Myocyte (in vitro differentiated cells): ENCODE results near the gene PTGES3. TPM values are rescaled to one million over a fixed set of nuclear protein-coding genes. Genes with fewer than 3 reads are reported as not detected.
"Not testable (repeated sequence)": the region's sequence is repeated elsewhere in the genome, so short reads cannot be mapped to it uniquely, and the experiment has no call there.

Experiments used
- DNase-seq: peaks from one replicate; pipeline ENCODE4 v3.0.0-alpha.2; 2012; ENCODE audit warnings: low read depth
- polyA plus RNA-seq: library from polyadenylated mRNA; unstranded; fragments of >200 nt; gene quantifications from one replicate; pipeline ENCODE4 v1.2.1, GENCODE V29; 2012; ENCODE audit warnings: missing spikeins
- total RNA-seq: library from RNA; depleted of rRNA; stranded (reverse); fragments of >200 nt; gene quantifications from 2 replicates; pipeline ENCODE4 v1.2.3, GENCODE V29; 2014

The PTGES3 gene, protein sequence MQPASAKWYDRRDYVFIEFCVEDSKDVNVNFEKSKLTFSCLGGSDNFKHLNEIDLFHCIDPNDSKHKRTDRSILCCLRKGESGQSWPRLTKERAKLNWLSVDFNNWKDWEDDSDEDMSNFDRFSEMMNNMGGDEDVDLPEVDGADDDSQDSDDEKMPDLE
- total RNA-seq: 73.5 and 82.2 TPM in 2 replicates
- polyA plus RNA-seq: 109 TPM

GRCh38 chr12:56688129-56688845 is at the start of gene PTGES3:
TSS of gene PTGES3 (minus strand) at chr12:56688284. CDS start at chr12:56687999, 285 bp downstream.
- DNase-seq: peak; percentile 98

GRCh38 chr12:56728139-56728861 is 40.2 kb upstream of the PTGES3 start:
- no peak for DNase-seq

- not testable (repeated sequence) for DNase-seq
These were observed 38.2 kb upstream of the PTGES3 start for GRCh38 chr12:56726196-56726675.

- no peak for DNase-seq
These were observed 37.6 kb upstream of the PTGES3 start for GRCh38 chr12:56725723-56726102.

GRCh38 chr12:56724972-56725722 is 37.1 kb upstream of the PTGES3 start, which contains the start of gene NACA:
TSS of gene NACA (minus strand) at chr12:56725299. CDS start at chr12:56724521, 778 bp downstream.
- peak; percentile 99 for DNase-seq

- DNase-seq: no peak
These were observed 36.6 kb upstream of the PTGES3 start for GRCh38 chr12:56724701-56724971.

- peak; percentile 94 for DNase-seq
These were observed 36.0 kb upstream of the PTGES3 start for GRCh38 chr12:56723889-56724700.

DNA sequence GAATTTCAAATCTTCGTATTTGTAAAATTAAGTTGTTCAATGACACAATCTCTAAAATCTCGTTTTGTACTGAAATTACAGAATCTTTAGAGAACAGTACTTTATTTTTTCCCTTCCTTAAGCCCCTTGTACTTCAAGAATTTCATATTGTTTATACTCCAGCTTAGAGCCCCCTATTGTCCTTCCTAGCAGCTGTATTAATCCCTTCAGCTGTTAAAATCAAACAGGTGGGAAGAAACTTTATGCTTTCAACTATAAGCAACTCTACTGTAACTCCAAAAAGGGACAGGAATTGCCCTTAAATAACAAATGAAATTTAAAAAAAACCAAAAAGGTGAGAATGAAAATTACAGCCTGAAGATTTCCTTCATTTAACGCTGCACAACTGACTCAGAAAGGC is 35.3 kb upstream of the PTGES3 start:
- DNase-seq: peak; percentile 79

DNA sequence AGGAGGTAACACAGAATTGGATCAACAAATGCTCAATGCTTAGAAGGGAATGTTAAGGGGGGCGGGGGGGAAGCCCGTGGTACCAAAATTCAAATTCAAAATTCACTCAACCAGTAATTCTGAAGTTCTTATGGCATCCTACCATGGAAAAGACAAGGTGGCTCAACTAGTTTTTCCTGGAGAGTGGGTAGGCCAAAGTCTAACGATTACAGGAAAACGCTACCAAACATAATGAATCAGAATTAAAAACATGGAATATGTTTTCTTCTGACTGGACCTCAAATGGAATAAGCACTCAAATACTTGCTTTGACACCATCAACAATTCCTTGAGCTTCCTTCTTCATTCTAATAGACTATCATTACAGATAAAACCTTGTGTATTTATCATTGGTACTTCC is 34.7 kb upstream of the PTGES3 start:
- DNase-seq: no peak

- peak; percentile 52 for DNase-seq
These were observed 33.6 kb upstream of the PTGES3 start for GRCh38 chr12:56721721-56722120.

GRCh38 chr12:56721216-56721615 is 33.1 kb upstream of the PTGES3 start:
- no peak for DNase-seq

DNA sequence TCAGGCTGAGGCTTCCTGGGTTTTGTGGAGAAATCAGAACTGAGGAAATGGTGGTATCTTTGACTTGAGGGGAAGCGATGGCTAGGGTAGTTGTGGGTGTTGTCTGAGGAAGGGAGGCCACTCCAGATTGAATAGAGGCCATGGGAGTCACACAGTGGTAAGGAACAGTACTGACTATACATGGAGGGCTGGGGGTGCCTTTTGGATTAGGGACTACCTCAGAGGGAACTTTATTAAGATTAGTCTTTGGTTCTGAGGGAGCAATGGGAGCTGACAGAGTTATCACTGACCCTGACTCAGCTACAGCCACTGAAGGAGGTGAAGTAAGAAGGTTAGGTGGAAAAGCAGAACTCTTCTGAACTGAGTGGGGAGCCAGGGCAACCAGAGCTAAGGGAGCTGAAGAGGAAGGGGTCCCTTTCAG is 32.7 kb upstream of the PTGES3 start:
- DNase-seq: no peak

- DNase-seq: no peak
These were observed 31.0 kb upstream of the PTGES3 start for GRCh38 chr12:56719056-56719455.

GRCh38 chr12:56718636-56719035 is 30.6 kb upstream of the PTGES3 start:
- no peak for DNase-seq

GRCh38 chr12:56718149-56718548 is 30.1 kb upstream of the PTGES3 start:
- no peak for DNase-seq

- DNase-seq: no peak
These were observed 29.1 kb upstream of the PTGES3 start for GRCh38 chr12:56716933-56717880.

DNA sequence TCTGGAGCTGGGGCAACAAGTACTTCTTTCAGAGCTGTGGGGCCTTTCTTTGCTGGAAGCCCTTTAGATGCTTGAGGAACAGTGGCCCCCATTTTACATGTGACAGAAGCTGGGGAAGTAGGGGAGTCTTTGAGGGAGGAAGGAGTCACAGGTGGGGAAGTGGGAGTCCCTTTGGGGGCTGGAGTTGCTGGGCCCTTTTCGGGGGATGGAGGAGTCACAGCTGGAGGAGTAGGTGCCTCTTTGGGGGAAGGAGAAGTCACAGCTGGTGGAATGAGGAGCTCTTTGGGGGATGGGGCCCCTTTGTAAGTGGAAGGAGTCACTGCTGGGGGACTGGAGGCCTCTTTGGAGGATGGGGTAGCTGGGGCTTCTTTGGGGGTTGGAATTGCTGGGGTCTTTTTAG is 28.4 kb upstream of the PTGES3 start:
- no peak for DNase-seq

DNA sequence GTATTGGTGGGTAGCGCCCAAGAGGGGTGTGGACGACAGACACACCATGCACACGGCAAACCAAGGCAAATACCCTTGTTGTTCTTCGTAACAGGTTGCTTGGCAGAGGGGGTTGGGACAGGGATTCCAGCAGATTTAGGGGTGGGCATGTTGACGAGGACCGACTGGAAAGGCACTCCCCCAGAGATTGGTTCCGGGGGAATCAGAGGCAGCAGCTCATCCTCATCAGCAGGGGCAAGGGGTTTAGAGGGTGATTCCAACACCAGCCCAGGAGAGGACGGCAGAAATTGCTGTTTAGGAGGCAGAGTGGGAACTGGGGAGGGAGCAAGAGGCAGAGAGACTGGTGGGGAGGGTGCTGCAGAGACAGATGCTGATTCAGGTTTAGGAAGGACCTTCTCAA is 27.7 kb upstream of the PTGES3 start:
- no peak for DNase-seq

- DNase-seq: no peak
These were observed 26.4 kb upstream of the PTGES3 start for GRCh38 chr12:56714431-56714929.
